Endothelial cell of umbilical vein (primary cell): ENCODE data around the gene C1QL2. TPM values are rescaled to one million over a fixed set of nuclear protein-coding genes. Genes with fewer than 3 reads are reported as not detected.

Experiments
- BruUV-seq: library from RNA; stranded (reverse); fragments of 400-500 nt; replicated peaks from 2 replicates; lab custom pipeline; 2021; lab: Mats Ljungman, UMichigan
- CTCF ChIA-PET: fragments of 300-600, 350-600 bp; sonication (Branson Sonifier 250); formaldehyde crosslinking; loops from one replicate; lab custom pipeline; 2021; ENCODE audit warnings: antibody characterized with exemption, inconsistent platforms; lab: Charles Lee
- POLR2A ChIA-PET: fragments of 300-600, 350-600 bp; sonication (Branson Sonifier 250); formaldehyde crosslinking; loops from one replicate; lab custom pipeline; 2021; ENCODE audit warnings: antibody characterized with exemption, inconsistent platforms; lab: Charles Lee
- DNase-seq: peaks from one replicate; pipeline ENCODE4 v3.0.0-alpha.2; 2011; ENCODE audit warnings: low read depth, low spot score
- FAIRE-seq: peaks from 2 replicates; lab custom pipeline; 2011; peaks lifted over from hg19 to GRCh38; lab: Jason Lieb, UNC
- H2AFZ ChIP-seq: 2 replicates; pipeline ENCODE4 v1.6.0; 2012; ENCODE audit warnings: low read depth, low read length, control low read depth, inconsistent platforms
- H3K27ac ChIP-seq: 2 replicates; pipeline ENCODE4 v1.5.1; 2011; ENCODE audit warnings: low read depth, mild to moderate bottlenecking, control low read depth, low read length, moderate library complexity; ENCODE audit not compliant: insufficient read depth
- H3K27me3 ChIP-seq, 2 experiments: 2 replicates each; pipeline versions ENCODE4 v1.6.0 to v1.6.1; 2011; ENCODE audit warnings: low read length in 2 of 2, mixed read lengths in 1 of 2; ENCODE audit not compliant: control insufficient read depth in 2 of 2, insufficient read depth in 2 of 2
- H3K36me3 ChIP-seq, 2 experiments: 2 replicates in 1 of 2; 3 replicates in 1 of 2; pipeline ENCODE4 v1.5.1; 2011; ENCODE audit warnings: low read length in 2 of 2, mild to moderate bottlenecking in 1 of 2, moderate library complexity in 1 of 2; ENCODE audit not compliant: control insufficient read depth in 2 of 2, insufficient read depth in 2 of 2; ENCODE audit errors: extremely low read depth in 1 of 2
- H3K4me1 ChIP-seq: 3 replicates; pipeline ENCODE4 v1.5.1; 2011; ENCODE audit warnings: mild to moderate bottlenecking, low read length; ENCODE audit not compliant: control insufficient read depth, insufficient read depth; ENCODE audit errors: extremely low read depth
- H3K4me2 ChIP-seq: 2 replicates; pipeline ENCODE4 v1.6.1; 2011; ENCODE audit warnings: low read length, control low read depth, mixed read lengths; ENCODE audit not compliant: insufficient read depth
- H3K4me3 ChIP-seq, 3 experiments: fragments of 200-600 bp in 1 of 3; sonication (generic), shearing (Covaris generic) in 1 of 3; replicated peaks in 1 of 3; 2 replicates each; pipeline ENCODE4 v1.5.1; 2011 to 2016; ENCODE audit warnings: control low read depth in 3 of 3, low read length in 3 of 3, mild to moderate bottlenecking in 2 of 3, inconsistent platforms in 1 of 3, low read depth in 1 of 3, moderate library complexity in 1 of 3; ENCODE audit not compliant: insufficient read depth in 1 of 3
- H3K79me2 ChIP-seq: 2 replicates; pipeline ENCODE4 v1.6.0; 2012; ENCODE audit warnings: low read length, inconsistent platforms; ENCODE audit not compliant: control insufficient read depth, insufficient read depth
- H3K9ac ChIP-seq: replicated peaks from 2 replicates; pipeline ENCODE3; 2011; ENCODE audit warnings: low read length, control low read depth; ENCODE audit not compliant: insufficient read depth; ENCODE audit errors: extremely low read depth
- H3K9me1 ChIP-seq: replicated peaks from 3 replicates; pipeline ENCODE4 v1.6.0; 2011; ENCODE audit warnings: mild to moderate bottlenecking, low read length; ENCODE audit not compliant: control insufficient read depth, insufficient read depth; ENCODE audit errors: extremely low read depth
- H3K9me3 ChIP-seq: replicated peaks from 2 replicates; pipeline ENCODE4 v1.5.1; 2012; ENCODE audit warnings: low read length, inconsistent platforms; ENCODE audit not compliant: control insufficient read depth, insufficient read depth
- H4K20me1 ChIP-seq: replicated peaks from 2 replicates; pipeline ENCODE3; 2011; ENCODE audit warnings: mild to moderate bottlenecking, low read length; ENCODE audit not compliant: control insufficient read depth, insufficient read depth; ENCODE audit errors: extremely low read depth
- CTCF ChIP-seq, 2 donors: IDR thresholded peaks; 1 replicate in 1 of 2; 2 replicates in 1 of 2; pipeline ENCODE4 v1.5.1; 2011; ENCODE audit warnings: low read length in 2 of 2, mild to moderate bottlenecking in 2 of 2, moderate library complexity in 2 of 2, control low read depth in 1 of 2, inconsistent platforms in 1 of 2, low read depth in 1 of 2; ENCODE audit not compliant: insufficient read depth in 1 of 2; ENCODE audit errors: extremely low read depth in 1 of 2
- EZH2 ChIP-seq: IDR thresholded peaks from 2 replicates; pipeline ENCODE4 v1.6.1; 2012; ENCODE audit warnings: borderline replicate concordance, low read depth, mild to moderate bottlenecking, moderate library complexity, low read length, inconsistent platforms; ENCODE audit not compliant: severe bottlenecking
- FOS ChIP-seq: IDR thresholded peaks from 2 replicates; pipeline ENCODE4 v1.6.1; 2011; ENCODE audit warnings: mild to moderate bottlenecking, low read length, moderate library complexity, borderline replicate concordance; ENCODE audit not compliant: insufficient read depth
- GATA2 ChIP-seq: IDR thresholded peaks from 2 replicates; pipeline ENCODE4 v1.7.0; 2011; ENCODE audit warnings: low read depth, mild to moderate bottlenecking, moderate library complexity, mixed read lengths, low read length; ENCODE audit not compliant: insufficient read length, insufficient read depth
- JUN ChIP-seq: IDR thresholded peaks from 2 replicates; pipeline ENCODE4 v1.6.1; 2011; ENCODE audit warnings: borderline replicate concordance, low read depth; ENCODE audit not compliant: insufficient read length, insufficient read depth
- MAX ChIP-seq: IDR thresholded peaks from 2 replicates; pipeline ENCODE4 v1.6.1; 2011; ENCODE audit not compliant: insufficient read depth, insufficient read length
- MYC ChIP-seq: IDR thresholded peaks from one replicate; pipeline ENCODE4 v1.6.1; 2011; ENCODE audit warnings: mild to moderate bottlenecking, low read depth, low read length
- POLR2A ChIP-seq: IDR thresholded peaks from 2 replicates; pipeline ENCODE4 v1.6.1; 2012; ENCODE audit warnings: low read depth, mild to moderate bottlenecking, control low read depth, low read length
- POLR2AphosphoS5 ChIP-seq: IDR thresholded peaks from 2 replicates; pipeline ENCODE4 v1.6.1; 2012; ENCODE audit warnings: low read depth, mild to moderate bottlenecking, control low read depth, low read length, moderate library complexity; ENCODE audit not compliant: insufficient read depth
- dilution Hi-C: fragments of 300-500 bp; cut with MboI; formaldehyde crosslinking; loops from one replicate; pipeline ENCODE4 v1.15.0; 2019; ENCODE audit warnings: low sequenced_read_pairs; ENCODE audit not compliant: extremely low pct_ligation_motif_present
- intact Hi-C: fragments of 100-400 bp; cut with micrococcal nuclease; formaldehyde crosslinking; loops from one replicate; pipeline ENCODE4 v1.10.0; 2022
- polyA plus RNA-seq, 4 experiments: library from polyadenylated mRNA; depleted of rRNA in 3 of 4; stranded (reverse) in 3 of 4; unstranded in 1 of 4; fragments of >200 nt; gene quantifications; 2 replicates each; pipeline versions ENCODE4 v1.2.1 to v1.2.3, GENCODE V29; 2011 to 2012; ENCODE audit warnings: missing spikeins in 1 of 4
- total RNA-seq: library from RNA; stranded (reverse); gene quantifications from 2 replicates; pipeline ENCODE4 v1.2.3, GENCODE V29; 2021

The C1QL2 gene
- total and polyA plus RNA-seq, 2 donors (not counting 3 experiments of a cell fraction or from before 2014, with no cell fraction given): not detected

GRCh38 chr2:119137502-119137901 is 21.0 kb downstream of the C1QL2 start:
- Histone ChIP-seq H3K9ac (no peak overlapping the region), H3K79me2 (no peaks in the 10 kb centered on the region), H3K36me3 (no peaks in the 10 kb centered on the region), H3K9me3 (no peaks in the 10 kb centered on the region), H4K20me1 (no peaks in the 10 kb centered on the region), H3K27ac (no peak overlapping the region), H3K4me3 (no peak overlapping the region), H3K4me2 (no peak overlapping the region), H3K27me3 (no peaks in the 10 kb centered on the region), H3K9me1 (no peaks in the 10 kb centered on the region), H2AFZ (no peak overlapping the region), H3K4me1 (no peaks in the 10 kb centered on the region)
- POLR2A ChIA-PET: no interaction called here
- FAIRE-seq (no peak), DNase-seq (no peak)
- BruUV-seq: no TSS peak
- TF ChIP-seq FOS: no peak
- TF ChIP-seq JUN: no peak
- no peak for TF ChIP-seq MAX
- TF ChIP-seq GATA2: no peak
- no peak for TF ChIP-seq POLR2AphosphoS5
- no peak for TF ChIP-seq CTCF (IDR thresholded peaks at IDR 0.05; ENCODE audit: extremely low read depth in 1 of 2, insufficient read depth in 1 of 2, low read depth in 1 of 2, low read length in 2 of 2)
- no peak for TF ChIP-seq MYC
- no peak for TF ChIP-seq POLR2A
- TF ChIP-seq EZH2: no peak
- intact Hi-C loops (no loop called here), dilution Hi-C loops (no loop called here)
- CTCF ChIA-PET: no interaction called here
